Stomach (tissue), 9 donors: ENCODE results near the gene PRR18. TPM values are rescaled to one million over a fixed set of nuclear protein-coding genes. Genes with fewer than 3 reads are reported as not detected.

Experiments
- DNase-seq, 2 donors: peaks; one replicate each; pipeline versions ENCODE4 v3.0.0 to v3.0.0-alpha.2; 2013 to 2019
- H3K27ac ChIP-seq, 5 donors: fragments of 200-600 bp in 4 of 5; sonication (generic) in 4 of 5; one replicate each; pipeline ENCODE4 v1.5.1; 2013 to 2019; ENCODE audit warnings: mild to moderate bottlenecking in 1 of 5, moderate library complexity in 1 of 5
- H3K27me3 ChIP-seq, 3 donors: fragments of 200-600 bp; sonication (generic); one replicate each; pipeline ENCODE4 v1.5.1; 2017 to 2019; ENCODE audit warnings: mixed run types in 1 of 3
- H3K36me3 ChIP-seq, 4 donors: fragments of 200-600 bp; sonication (generic); 1 replicate in 3 of 4; 2 replicates in 1 of 4; pipeline ENCODE4 v1.5.1; 2016 to 2019
- H3K4me1 ChIP-seq, 4 donors: fragments of 200-600 bp; sonication (generic); one replicate each; pipeline ENCODE4 v1.5.1; 2016 to 2019
- H3K4me3 ChIP-seq, 4 donors: fragments of 200-600 bp; sonication (generic) in 3 of 4; one replicate each; pipeline ENCODE4 v1.5.1; 2016 to 2019; ENCODE audit warnings: mild to moderate bottlenecking in 1 of 4
- H3K9me3 ChIP-seq, 4 donors: fragments of 200-600 bp; sonication (generic); one replicate each; pipeline ENCODE4 v1.5.1; 2016 to 2019
- CTCF ChIP-seq, 7 experiments: fragments of 450-650 bp in 4 of 7; fragments of 200-600 bp in 3 of 7; sonication (generic) in 3 of 7; IDR thresholded peaks; one replicate each; pipeline ENCODE4 v1.5.1; 2016 to 2019; ENCODE audit warnings: antibody characterized with exemption in 7 of 7, control low read depth in 2 of 7, mild to moderate bottlenecking in 1 of 7
- EP300 ChIP-seq: sonication (generic); formaldehyde crosslinking; IDR thresholded peaks from one replicate; pipeline ENCODE4 v1.6.1; 2017; ENCODE audit warnings: antibody characterized with exemption
- POLR2A ChIP-seq, 4 donors: fragments of 450-650 bp; IDR thresholded peaks; one replicate each; pipeline ENCODE4 v1.6.1; 2016; ENCODE audit warnings: antibody characterized with exemption in 4 of 4, control low read depth in 2 of 4, mild to moderate bottlenecking in 1 of 4, moderate library complexity in 1 of 4
- POLR2AphosphoS5 ChIP-seq, 3 donors: sonication (generic); formaldehyde crosslinking; IDR thresholded peaks; one replicate each; pipeline ENCODE4 v1.6.1; 2016; ENCODE audit warnings: antibody characterized with exemption in 3 of 3
- WGBS, 5 donors: extraction: QIAGEN DNeasy Blood & Tissue Kit in 3 of 5; methylation state at CpG; one replicate each; pipeline versions ENCODE4 v1.1.5 to v1.1.7; 2013 to 2018; 5-methylcytosine and 5-hydroxymethylcytosine counted together
- intact Hi-C: fragments of 100-400 bp; cut with DNase I; formaldehyde crosslinking; loops from one replicate; pipeline ENCODE4 v1.15.1; 2023; ENCODE audit warnings: low total_unique reads
- polyA plus RNA-seq, 3 donors: library from polyadenylated mRNA; stranded (reverse); fragments of 200-250 nt; gene quantifications; one replicate each; pipeline ENCODE4 v1.2.3, GENCODE V29; 2013
- total RNA-seq, 5 donors: library from RNA; depleted of rRNA; stranded (reverse); fragments of >200 nt; gene quantifications; one replicate each; pipeline versions ENCODE4 v1.1.0 to v1.2.3, GENCODE V29; 2014 to 2016
- donor health status: healthy with polysubstance abuse.
- donor health status: Bipolar disorder and iron deficiency.
- donor health status: healthy.

PRR18 gene
- total and polyA plus RNA-seq, 8 donors: 0.18 TPM; not detected in 7

GRCh38 chr6:166336847-166337246, 28.7 kb upstream of the PRR18 start:
- H3K36me3 ChIP-seq: peaks cover 6 to 41% (median 39%) of the 10 kb centered on the region in 4 donors
- peaks cover 25 to 71% (median 57%) of the 10 kb centered on the region in 4 donors for H3K4me1 ChIP-seq
- 85 to 92% (median 89%) methylated on average over 3 of the region's 3 CpGs for WGBS, 5 donors
- DNase-seq: no peak
- no peak overlapping the region for H3K27ac ChIP-seq
- intact Hi-C loops: no loop called here
- H3K27me3 ChIP-seq: no peaks in the 10 kb centered on the region
- H3K9me3 ChIP-seq: no peaks in the 10 kb centered on the region
- TF ChIP-seq CTCF (IDR thresholded peaks at IDR 0.05): no peak
- no peak overlapping the region for H3K4me3 ChIP-seq

GRCh38 chr6:166335378-166336302, 27.4 kb upstream of the PRR18 start:
- no peaks in the 10 kb centered on the region for H3K27me3 ChIP-seq
- peaks cover 19 to 71% (median 54%) of the 10 kb centered on the region in 4 donors for H3K4me1 ChIP-seq
- H3K36me3 ChIP-seq: peaks cover 6 to 41% (median 39%) of the 10 kb centered on the region in 4 donors
- no peak overlapping the region for H3K27ac ChIP-seq
- 80 to 85% (median 84%) methylated on average over 11 of the region's 11 CpGs for WGBS, 5 donors
- DNase-seq: no peak
- no peaks in the 10 kb centered on the region for H3K9me3 ChIP-seq
- intact Hi-C loops: no loop called here
- H3K4me3 ChIP-seq: no peak overlapping the region
- no peak for TF ChIP-seq CTCF (IDR thresholded peaks at IDR 0.05)
- TF ChIP-seq POLR2AphosphoS5 (IDR thresholded peaks at IDR 0.05): no peak
- TF ChIP-seq EP300: no peak
- no peak for TF ChIP-seq POLR2A (IDR thresholded peaks at IDR 0.05)

GRCh38 chr6:166334878-166335277, 26.7 kb upstream of the PRR18 start:
- H3K4me1 ChIP-seq: peaks cover 13 to 71% (median 53%) of the 10 kb centered on the region in 4 donors
- intact Hi-C loops: no loop called here

More at GRCh38 chr6:166334878-166335277, 26.7 kb upstream of the PRR18 start:
- Histone ChIP-seq H3K27me3 (no peaks in the 10 kb centered on the region), H3K4me3 (no peak overlapping the region), H3K27ac (no peak overlapping the region), H3K36me3 (peaks cover 6 to 41% (median 39%) of the 10 kb centered on the region in 4 donors), H3K9me3 (no peaks in the 10 kb centered on the region)
- 89 to 94% (median 92%) methylated on average over 8 of the region's 8 CpGs for WGBS, 5 donors
- DNase-seq: no peak
- TF ChIP-seq POLR2AphosphoS5 (IDR thresholded peaks at IDR 0.05): no peak
- TF ChIP-seq EP300: no peak
- TF ChIP-seq POLR2A (IDR thresholded peaks at IDR 0.05): no peak
- TF ChIP-seq CTCF (IDR thresholded peaks at IDR 0.05): no peak
